ENCODE measurements around the gene DYDC2.

DYDC2 gene

GRCh38 chr10:80323311-80323710 lies 33.3 kb upstream of the DYDC2 start:
- no peaks in the 10 kb centered on the region for H3K9me3 ChIP-seq (ENCODE audit: insufficient read depth, low read length, severe bottlenecking)
- H3K4me3 ChIP-seq (ENCODE audit: low read depth in 1 of 2, low read length in 2 of 2): no peak overlapping the region
- H3K36me3 ChIP-seq (ENCODE audit: insufficient read depth, low read length): no peaks in the 10 kb centered on the region
- no peaks in the 10 kb centered on the region for H3K4me1 ChIP-seq (ENCODE audit: insufficient read depth, low read length)
- H3K79me2 ChIP-seq (ENCODE audit: insufficient read depth, low read length): no peaks in the 10 kb centered on the region
- DNase-seq: no peak
- no peak for ATAC-seq (ENCODE audit: insufficient read depth, low read depth)
- no peak overlapping the region for H3K27ac ChIP-seq (ENCODE audit: low read length)
- H3K4me2 ChIP-seq (ENCODE audit: insufficient read depth, low read length): no peak overlapping the region
- no peaks in the 10 kb centered on the region for H4K20me1 ChIP-seq (ENCODE audit: insufficient read depth, low read length)
- H3K9ac ChIP-seq (ENCODE audit: low read depth, low read length): no peak overlapping the region
- H2AFZ ChIP-seq (ENCODE audit: low read depth, low read length): no peak overlapping the region
- no peak for TF ChIP-seq EZH2 (IDR thresholded peaks at IDR 0.05; ENCODE audit: borderline replicate concordance, low read depth, low read length, severe bottlenecking)
- no peak for TF ChIP-seq CTCF (IDR thresholded peaks at IDR 0.05; ENCODE audit: borderline replicate concordance, extremely low read depth, low read length, poor library complexity, severe bottlenecking)
- peaks cover 5% of the 10 kb centered on the region for H3K27me3 ChIP-seq (ENCODE audit: insufficient read depth, low read length, poor library complexity)

GRCh38 chr10:80324086-80324485 lies 32.5 kb upstream of the DYDC2 start:
- Histone ChIP-seq H3K9ac (ENCODE audit: low read depth, low read length) (no peak overlapping the region), H3K27ac (ENCODE audit: low read length) (no peak overlapping the region), H3K36me3 (ENCODE audit: insufficient read depth, low read length) (no peaks in the 10 kb centered on the region), H2AFZ (ENCODE audit: low read depth, low read length) (no peak overlapping the region), H3K4me1 (ENCODE audit: insufficient read depth, low read length) (no peaks in the 10 kb centered on the region), H3K27me3 (ENCODE audit: insufficient read depth, low read length, poor library complexity) (peaks cover 5% of the 10 kb centered on the region), H4K20me1 (ENCODE audit: insufficient read depth, low read length) (no peaks in the 10 kb centered on the region), H3K4me3 (ENCODE audit: low read depth in 1 of 2, low read length in 2 of 2) (no peak overlapping the region), H3K9me3 (ENCODE audit: insufficient read depth, low read length, severe bottlenecking) (no peaks in the 10 kb centered on the region), H3K79me2 (ENCODE audit: insufficient read depth, low read length) (no peaks in the 10 kb centered on the region), H3K4me2 (ENCODE audit: insufficient read depth, low read length) (no peak overlapping the region)
- TF ChIP-seq CTCF (IDR thresholded peaks at IDR 0.05; ENCODE audit: borderline replicate concordance, extremely low read depth, low read length, poor library complexity, severe bottlenecking): no peak
- no peak for TF ChIP-seq EZH2 (IDR thresholded peaks at IDR 0.05; ENCODE audit: borderline replicate concordance, low read depth, low read length, severe bottlenecking)
- ATAC-seq (ENCODE audit: insufficient read depth, low read depth): no peak
- no peak for DNase-seq

GRCh38 chr10:80324891-80325364 lies 31.7 kb upstream of the DYDC2 start:
- no peak for ATAC-seq (ENCODE audit: insufficient read depth, low read depth)
- peaks cover 3% of the 10 kb centered on the region for H3K27me3 ChIP-seq (ENCODE audit: insufficient read depth, low read length, poor library complexity)

More at GRCh38 chr10:80324891-80325364, 31.7 kb upstream of the DYDC2 start:
- H3K27ac ChIP-seq (ENCODE audit: low read length): no peak overlapping the region
- no peaks in the 10 kb centered on the region for H3K9me3 ChIP-seq (ENCODE audit: insufficient read depth, low read length, severe bottlenecking)
- no peaks in the 10 kb centered on the region for H4K20me1 ChIP-seq (ENCODE audit: insufficient read depth, low read length)
- no peak overlapping the region for H2AFZ ChIP-seq (ENCODE audit: low read depth, low read length)
- no peak overlapping the region for H3K4me2 ChIP-seq (ENCODE audit: insufficient read depth, low read length)
- DNase-seq: no peak
- H3K4me3 ChIP-seq (ENCODE audit: low read depth in 1 of 2, low read length in 2 of 2): no peak overlapping the region
- H3K36me3 ChIP-seq (ENCODE audit: insufficient read depth, low read length): no peaks in the 10 kb centered on the region
- no peaks in the 10 kb centered on the region for H3K79me2 ChIP-seq (ENCODE audit: insufficient read depth, low read length)
- no peak overlapping the region for H3K9ac ChIP-seq (ENCODE audit: low read depth, low read length)
- TF ChIP-seq CTCF (IDR thresholded peaks at IDR 0.05; ENCODE audit: borderline replicate concordance, extremely low read depth, low read length, poor library complexity, severe bottlenecking): no peak
- no peak for TF ChIP-seq EZH2 (IDR thresholded peaks at IDR 0.05; ENCODE audit: borderline replicate concordance, low read depth, low read length, severe bottlenecking)
- H3K4me1 ChIP-seq (ENCODE audit: insufficient read depth, low read length): no peaks in the 10 kb centered on the region
